ENCODE results near the gene CATSPERD. TPM values are rescaled to one million over a fixed set of nuclear protein-coding genes. Genes with fewer than 3 reads are reported as not detected.
A peak's percentile ranks its signal among the peaks of the same experiment; 100 is the strongest.

Gene CATSPERD
- polyA plus RNA-seq, 3 donors: not detected

DNA sequence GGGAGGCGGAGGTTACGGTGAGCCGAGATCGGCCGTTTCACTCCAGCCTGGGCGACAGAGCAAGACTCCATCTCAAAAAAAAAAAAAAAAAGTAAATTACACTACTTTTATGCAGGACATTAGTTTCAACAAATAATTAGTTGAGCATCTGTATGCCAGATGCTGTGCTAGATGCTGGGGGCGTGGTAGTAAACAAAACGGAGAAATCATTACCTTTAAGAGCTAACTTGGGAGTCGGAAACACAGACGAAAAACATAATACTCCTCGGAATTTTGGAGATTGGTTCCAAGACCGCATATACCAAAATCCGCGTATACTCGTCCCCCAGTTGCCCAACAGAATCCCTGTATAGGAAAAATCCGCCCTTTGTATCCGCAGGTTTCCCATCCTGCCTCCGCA, 71.8 kb downstream of the CATSPERD start:
- no peak overlapping the region for H3K4me3 Mint-ChIP-seq
- Histone ChIP-seq H3K9ac (ENCODE audit: insufficient read depth, low read length, poor library complexity, severe bottlenecking) (no peak overlapping the region), H2AFZ (ENCODE audit: insufficient read depth, low read depth, low read length, poor library complexity, severe bottlenecking) (no peak overlapping the region), H3K4me3 (replicated peaks in 1 of 3; ENCODE audit: low read depth in 2 of 3, low read length in 3 of 3) (no peak overlapping the region), H3K27me3 (ENCODE audit: control insufficient read depth in 2 of 2, insufficient read depth in 2 of 2, low read length in 2 of 2) (no peaks in the 10 kb centered on the region), H3K79me2 (ENCODE audit: insufficient read depth, low read length) (peaks cover 8% of the 10 kb centered on the region), H4K20me1 (ENCODE audit: insufficient read depth, low read length) (peaks cover 22% of the 10 kb centered on the region), H3K4me2 (replicated peaks; ENCODE audit: extremely low read depth, low read length, poor library complexity, severe bottlenecking) (no peak overlapping the region), H3K4me1 (ENCODE audit: control insufficient read depth in 1 of 2, insufficient read depth in 2 of 2, low read length in 2 of 2) (peaks cover 6 to 21% of the 10 kb centered on the region in 2 donors), H3K9me3 (replicated peaks in 1 of 2; ENCODE audit: control insufficient read depth in 1 of 2, insufficient read depth in 1 of 2, low read length in 2 of 2) (peaks cover 0 to 7% of the 10 kb centered on the region in 2 donors), H3K36me3 (replicated peaks in 1 of 2; ENCODE audit: control insufficient read depth in 1 of 2, insufficient read depth in 2 of 2, low read length in 2 of 2) (peaks cover 26 to 29% of the 10 kb centered on the region in 2 donors), H3K27ac (ENCODE audit: low read depth in 1 of 2, low read length in 2 of 2) (no peak overlapping the region)
- peaks cover 20 to 30% of the 10 kb centered on the region in 2 donors for H3K36me3 Mint-ChIP-seq
- 95% methylated on average over 7 of the region's 18 CpGs for WGBS (ENCODE audit: insufficient coverage)
- peaks cover 1 to 3% (median 1%) of the 10 kb centered on the region in 3 donors for H3K27me3 Mint-ChIP-seq (ENCODE audit: low read depth in 3 of 3)
- H3K4me1 Mint-ChIP-seq: peaks cover 10% of the 10 kb centered on the region
- peaks cover 0 to 7% (median 0%) of the 10 kb centered on the region in 7 donors for H3K9me3 Mint-ChIP-seq
- H3K27ac Mint-ChIP-seq: no peak overlapping the region
- TF ChIP-seq, protein P1, sequence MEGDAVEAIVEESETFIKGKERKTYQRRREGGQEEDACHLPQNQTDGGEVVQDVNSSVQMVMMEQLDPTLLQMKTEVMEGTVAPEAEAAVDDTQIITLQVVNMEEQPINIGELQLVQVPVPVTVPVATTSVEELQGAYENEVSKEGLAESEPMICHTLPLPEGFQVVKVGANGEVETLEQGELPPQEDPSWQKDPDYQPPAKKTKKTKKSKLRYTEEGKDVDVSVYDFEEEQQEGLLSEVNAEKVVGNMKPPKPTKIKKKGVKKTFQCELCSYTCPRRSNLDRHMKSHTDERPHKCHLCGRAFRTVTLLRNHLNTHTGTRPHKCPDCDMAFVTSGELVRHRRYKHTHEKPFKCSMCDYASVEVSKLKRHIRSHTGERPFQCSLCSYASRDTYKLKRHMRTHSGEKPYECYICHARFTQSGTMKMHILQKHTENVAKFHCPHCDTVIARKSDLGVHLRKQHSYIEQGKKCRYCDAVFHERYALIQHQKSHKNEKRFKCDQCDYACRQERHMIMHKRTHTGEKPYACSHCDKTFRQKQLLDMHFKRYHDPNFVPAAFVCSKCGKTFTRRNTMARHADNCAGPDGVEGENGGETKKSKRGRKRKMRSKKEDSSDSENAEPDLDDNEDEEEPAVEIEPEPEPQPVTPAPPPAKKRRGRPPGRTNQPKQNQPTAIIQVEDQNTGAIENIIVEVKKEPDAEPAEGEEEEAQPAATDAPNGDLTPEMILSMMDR (IDR thresholded peaks at IDR 0.05): no peak
- intact Hi-C loops (cut with micrococcal nuclease): loop anchor here (5.0 to 10.0 kb wide), 3 partner anchors 70 to 110 kb away; partner anchors contain the start of genes CATSPERD (in 1 of the 2), HSD11B1L (in 1 of the 2), LONP1 (in 1 of the 2) and MICOS13 (in 1 of the 2)
- no peak for DNase-seq

DNA sequence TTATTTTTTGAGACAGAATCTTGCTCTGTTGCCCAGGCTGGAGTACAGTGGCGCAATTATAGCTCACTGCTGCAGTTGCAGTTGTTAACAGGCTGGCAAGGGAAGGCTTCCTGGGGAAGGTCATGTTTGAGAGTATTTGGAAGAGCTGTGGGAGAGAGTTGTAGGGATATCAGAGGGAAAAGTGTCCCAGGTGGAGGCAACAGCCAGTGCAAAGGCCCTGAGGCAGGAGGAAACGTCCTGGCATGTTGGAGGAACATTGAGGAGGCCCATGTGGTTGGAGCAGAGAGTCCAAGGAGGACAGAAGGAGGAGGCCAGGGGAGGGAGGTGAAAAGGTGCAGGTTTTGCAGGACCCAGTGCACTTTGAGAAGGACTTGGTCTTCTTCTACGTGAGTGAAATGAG, 72.8 kb downstream of the CATSPERD start:
- peaks cover 17% of the 10 kb centered on the region for H4K20me1 ChIP-seq (ENCODE audit: insufficient read depth, low read length)
- Mint-ChIP-seq H3K4me3 (peak overlapping the region in 1 of 2 donors; percentile 53), H3K27ac (peak overlapping the region in 2 of 7 donors; percentile 24 to 30), H3K27me3 (ENCODE audit: low read depth in 3 of 3) (peaks cover 3 to 9% (median 6%) of the 10 kb centered on the region in 3 donors), H3K4me1 (peaks cover 10% of the 10 kb centered on the region), H3K9me3 (peaks cover 0 to 7% (median 0%) of the 10 kb centered on the region in 7 donors), H3K36me3 (peaks cover 13 to 20% of the 10 kb centered on the region in 2 donors)
- no peak overlapping the region for H3K4me3 ChIP-seq (replicated peaks in 1 of 3; ENCODE audit: low read depth in 2 of 3, low read length in 3 of 3)
- H3K9me3 ChIP-seq (replicated peaks in 1 of 2; ENCODE audit: control insufficient read depth in 1 of 2, insufficient read depth in 1 of 2, low read length in 2 of 2): peaks cover 0 to 7% of the 10 kb centered on the region in 2 donors
- TF ChIP-seq, protein P1 (IDR thresholded peaks at IDR 0.05): no peak
- no peak overlapping the region for H3K27ac ChIP-seq (ENCODE audit: low read depth in 1 of 2, low read length in 2 of 2)
- DNase-seq: no peak
- H3K36me3 ChIP-seq (replicated peaks in 1 of 2; ENCODE audit: control insufficient read depth in 1 of 2, insufficient read depth in 2 of 2, low read length in 2 of 2): peaks cover 17 to 19% of the 10 kb centered on the region in 2 donors
- intact Hi-C loops (cut with micrococcal nuclease): loop anchor here (5.0 to 10.0 kb wide), 3 partner anchors 71 to 109 kb away; partner anchors contain the start of genes CATSPERD (in 1 of the 2), HSD11B1L (in 1 of the 2), LONP1 (in 1 of the 2) and MICOS13 (in 1 of the 2)
- H3K4me2 ChIP-seq (replicated peaks; ENCODE audit: extremely low read depth, low read length, poor library complexity, severe bottlenecking): no peak overlapping the region
- peaks cover 6 to 21% of the 10 kb centered on the region in 2 donors for H3K4me1 ChIP-seq (ENCODE audit: control insufficient read depth in 1 of 2, insufficient read depth in 2 of 2, low read length in 2 of 2)
- no peak overlapping the region for H2AFZ ChIP-seq (ENCODE audit: insufficient read depth, low read depth, low read length, poor library complexity, severe bottlenecking)
- H3K79me2 ChIP-seq (ENCODE audit: insufficient read depth, low read length): peaks cover 8% of the 10 kb centered on the region
- WGBS (ENCODE audit: insufficient coverage): 94% methylated on average over 3 of the region's 3 CpGs
- no peaks in the 10 kb centered on the region for H3K27me3 ChIP-seq (ENCODE audit: control insufficient read depth in 2 of 2, insufficient read depth in 2 of 2, low read length in 2 of 2)
- no peak overlapping the region for H3K9ac ChIP-seq (ENCODE audit: insufficient read depth, low read length, poor library complexity, severe bottlenecking)
